GM12892 (cell line): ENCODE results near the gene DLG2.

Experiments
- POLR2A ChIP-seq: IDR thresholded peaks from 2 replicates; pipeline ENCODE4 v1.6.1; 2011; ENCODE audit warnings: low read depth, low read length, control low read depth
- POLR2AphosphoS5 ChIP-seq: IDR thresholded peaks from 2 replicates; pipeline ENCODE4 v1.6.1; 2011; ENCODE audit warnings: low read depth, low read length, control low read depth
- TAF1 ChIP-seq: IDR thresholded peaks from 2 replicates; pipeline ENCODE4 v1.6.1; 2011; ENCODE audit warnings: low read depth, mild to moderate bottlenecking, control low read depth, low read length, borderline replicate concordance

GRCh38 chr11:84775503-84775902 lies 851.6 kb downstream of the DLG2 start:
- TF ChIP-seq POLR2A (no peak), POLR2AphosphoS5 (no peak), TAF1 (no peak)
